Measurements from ENCODE around the gene SERTAD4. TPM values are rescaled to one million over a fixed set of nuclear protein-coding genes. Genes with fewer than 3 reads are reported as not detected.

SERTAD4 gene
- total and polyA plus RNA-seq, 2 experiments from 2014 or later, result 2.8 to 3.0 TPM

- H3K79me2 ChIP-seq, result no peaks in the 10 kb centered on the region
- H2AFZ ChIP-seq, result peak overlapping the region; percentile 55
- no peaks in the 10 kb centered on the region for H3K9me3 ChIP-seq (ENCODE audit: low read depth)
- 2% methylated on average over 14 of the region's 26 CpGs for WGBS (ENCODE audit: low lambda C conversion rate, missing lambda C conversion rate)
- peak overlapping the region; percentile 95 for H3K4me2 ChIP-seq
- no peaks in the 10 kb centered on the region for H4K20me1 ChIP-seq (ENCODE audit: insufficient read depth, poor library complexity, severe bottlenecking)
- no peaks in the 10 kb centered on the region for H3K36me3 ChIP-seq (replicated peaks; ENCODE audit: insufficient read depth, low read depth)
- peak; percentile 43 for DNase-seq (ENCODE audit: low spot score)
- peaks cover 16% of the 10 kb centered on the region for H3K4me1 ChIP-seq (ENCODE audit: insufficient read depth)
- peak overlapping the region; percentile 71 for H3K4me3 ChIP-seq
- peaks cover 51% of the 10 kb centered on the region for H3K27me3 ChIP-seq
- no peaks in the 10 kb centered on the region for H3K9me2 ChIP-seq (replicated peaks; ENCODE audit: insufficient read depth)
- H3K27ac ChIP-seq, result peak overlapping the region; percentile 42
- no peak for TF ChIP-seq CTCF (IDR thresholded peaks at IDR 0.05; ENCODE audit: poor library complexity)
- no peak for TF ChIP-seq EZH2phosphoT487 (IDR thresholded peaks at IDR 0.05; ENCODE audit: low read depth, severe bottlenecking, unreplicated experiment)
- no peak for TF ChIP-seq EZH2 (IDR thresholded peaks at IDR 0.05; ENCODE audit: borderline replicate concordance)
These were observed 559 bp downstream of the SERTAD4 start for GRCh38 chr1:210233216-210233494.

GRCh38 chr1:210233495-210234328 lies 1.1 kb downstream of the SERTAD4 start:
- TF ChIP-seq EZH2phosphoT487 (IDR thresholded peaks at IDR 0.05; ENCODE audit: low read depth, severe bottlenecking, unreplicated experiment) (peak; percentile 21), CTCF (IDR thresholded peaks at IDR 0.05; ENCODE audit: poor library complexity) (no peak), EZH2 (IDR thresholded peaks at IDR 0.05; ENCODE audit: borderline replicate concordance) (peak; percentile 69)
- WGBS (ENCODE audit: low lambda C conversion rate, missing lambda C conversion rate), result 2% methylated on average over 52 of the region's 61 CpGs

GRCh38 chr1:210234329-210234757 lies 1.7 kb downstream of the SERTAD4 start:
- peak overlapping the region; percentile 55 for H2AFZ ChIP-seq
- DNase-seq (ENCODE audit: low spot score), result no peak
- no peaks in the 10 kb centered on the region for H3K9me3 ChIP-seq (ENCODE audit: low read depth)
- peak overlapping the region; percentile 71 for H3K4me3 ChIP-seq
- H3K4me1 ChIP-seq (ENCODE audit: insufficient read depth), result peaks cover 16% of the 10 kb centered on the region
- H3K27me3 ChIP-seq, result peaks cover 46% of the 10 kb centered on the region
- no peaks in the 10 kb centered on the region for H3K9me2 ChIP-seq (replicated peaks; ENCODE audit: insufficient read depth)
- no peaks in the 10 kb centered on the region for H3K79me2 ChIP-seq
- H3K36me3 ChIP-seq (replicated peaks; ENCODE audit: insufficient read depth, low read depth), result no peaks in the 10 kb centered on the region
- H4K20me1 ChIP-seq (ENCODE audit: insufficient read depth, poor library complexity, severe bottlenecking), result no peaks in the 10 kb centered on the region
- H3K4me2 ChIP-seq, result peak overlapping the region; percentile 95
- H3K27ac ChIP-seq, result no peak overlapping the region
- 31% methylated on average over 10 of the region's 10 CpGs for WGBS (ENCODE audit: low lambda C conversion rate, missing lambda C conversion rate)
- no peak for TF ChIP-seq EZH2phosphoT487 (IDR thresholded peaks at IDR 0.05; ENCODE audit: low read depth, severe bottlenecking, unreplicated experiment)
- no peak for TF ChIP-seq CTCF (IDR thresholded peaks at IDR 0.05; ENCODE audit: poor library complexity)
- TF ChIP-seq EZH2 (IDR thresholded peaks at IDR 0.05; ENCODE audit: borderline replicate concordance), result no peak

More at GRCh38 chr1:210233495-210234328, 1.1 kb downstream of the SERTAD4 start:
- Histone ChIP-seq H3K9me2 (replicated peaks; ENCODE audit: insufficient read depth) (no peaks in the 10 kb centered on the region), H3K4me2 (peak overlapping the region; percentile 95), H3K27me3 (peaks cover 49% of the 10 kb centered on the region), H2AFZ (peak overlapping the region; percentile 55), H3K79me2 (no peaks in the 10 kb centered on the region), H3K36me3 (replicated peaks; ENCODE audit: insufficient read depth, low read depth) (no peaks in the 10 kb centered on the region), H3K4me3 (peak overlapping the region; percentile 71), H3K4me1 (ENCODE audit: insufficient read depth) (peaks cover 16% of the 10 kb centered on the region), H4K20me1 (ENCODE audit: insufficient read depth, poor library complexity, severe bottlenecking) (no peaks in the 10 kb centered on the region), H3K27ac (peak overlapping the region; percentile 42), H3K9me3 (ENCODE audit: low read depth) (no peaks in the 10 kb centered on the region)
- DNase-seq (ENCODE audit: low spot score), result peak; percentile 73

All from hepatocyte (in vitro differentiated cells).